Left ventricle myocardium inferior (tissue), 1 donor: ENCODE measurements around the gene CNTNAP1. TPM values are rescaled to one million over a fixed set of nuclear protein-coding genes. Genes with fewer than 3 reads are reported as not detected.

ENCODE experiments used
- DNase-seq: peaks from one replicate; pipeline ENCODE4 v3.0.0-alpha.2; 2020
- H3K27ac ChIP-seq: fragments of 200-600 bp; replicated peaks from 2 replicates; pipeline ENCODE4 v1.8.0; 2021
- H3K27me3 ChIP-seq: fragments of 200-600 bp; 2 replicates; pipeline ENCODE4 v1.8.0; 2021; ENCODE audit warnings: low read depth
- H3K36me3 ChIP-seq: fragments of 200-600 bp; 2 replicates; pipeline ENCODE4 v1.8.0; 2021
- H3K4me1 ChIP-seq: fragments of 200-600 bp; 2 replicates; pipeline ENCODE4 v1.8.0; 2021
- H3K4me3 ChIP-seq: fragments of 200-600 bp; 2 replicates; pipeline ENCODE4 v1.8.0; 2021; ENCODE audit warnings: mild to moderate bottlenecking, moderate library complexity
- H3K9me3 ChIP-seq: fragments of 200-600 bp; replicated peaks from 2 replicates; pipeline ENCODE4 v1.8.0; 2021
- intact Hi-C: fragments of 100-400 bp; cut with micrococcal nuclease; formaldehyde crosslinking; loops from one replicate; pipeline ENCODE4 v1.11.0; 2022
- total RNA-seq: library from RNA; stranded (reverse); fragmentation: NEBNext Ultra II Directional; extraction: Animal tissue kit (Norgen Biotek cat#: 25700); gene quantifications from one replicate; pipeline ENCODE4 v1.2.1, GENCODE V29; 2021
- TF ChIP-seq, protein P1 (sequence below): fragments of 200-600 bp; IDR thresholded peaks from 2 replicates; pipeline ENCODE4 v1.8.0; 2021; ENCODE audit warnings: antibody characterized with exemption, mild to moderate bottlenecking, borderline replicate concordance
- donor health status: DM: no; HTN: yes; CAD: no; lungs with severe emphysema.

CNTNAP1 gene
- total RNA-seq, 1 donor from 2014 or later: 4.2 TPM

DNA sequence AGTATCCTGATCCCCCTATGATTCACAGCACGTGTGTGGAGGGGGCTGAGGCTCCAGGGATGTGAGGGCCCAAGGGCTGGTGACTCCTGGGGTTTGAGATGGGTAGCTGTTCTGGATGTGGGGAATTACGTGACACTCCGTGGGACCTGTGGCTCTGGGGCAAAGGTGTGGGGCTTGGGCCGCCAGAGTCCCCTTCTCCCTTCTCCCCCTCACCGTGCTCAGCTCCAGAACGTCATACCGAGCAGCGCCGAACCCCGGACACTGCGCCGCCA, 12.7 kb upstream of the CNTNAP1 start:
- no peaks in the 10 kb centered on the region for H3K9me3 ChIP-seq
- TF ChIP-seq, protein P1, sequence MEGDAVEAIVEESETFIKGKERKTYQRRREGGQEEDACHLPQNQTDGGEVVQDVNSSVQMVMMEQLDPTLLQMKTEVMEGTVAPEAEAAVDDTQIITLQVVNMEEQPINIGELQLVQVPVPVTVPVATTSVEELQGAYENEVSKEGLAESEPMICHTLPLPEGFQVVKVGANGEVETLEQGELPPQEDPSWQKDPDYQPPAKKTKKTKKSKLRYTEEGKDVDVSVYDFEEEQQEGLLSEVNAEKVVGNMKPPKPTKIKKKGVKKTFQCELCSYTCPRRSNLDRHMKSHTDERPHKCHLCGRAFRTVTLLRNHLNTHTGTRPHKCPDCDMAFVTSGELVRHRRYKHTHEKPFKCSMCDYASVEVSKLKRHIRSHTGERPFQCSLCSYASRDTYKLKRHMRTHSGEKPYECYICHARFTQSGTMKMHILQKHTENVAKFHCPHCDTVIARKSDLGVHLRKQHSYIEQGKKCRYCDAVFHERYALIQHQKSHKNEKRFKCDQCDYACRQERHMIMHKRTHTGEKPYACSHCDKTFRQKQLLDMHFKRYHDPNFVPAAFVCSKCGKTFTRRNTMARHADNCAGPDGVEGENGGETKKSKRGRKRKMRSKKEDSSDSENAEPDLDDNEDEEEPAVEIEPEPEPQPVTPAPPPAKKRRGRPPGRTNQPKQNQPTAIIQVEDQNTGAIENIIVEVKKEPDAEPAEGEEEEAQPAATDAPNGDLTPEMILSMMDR: no peak
- no peaks in the 10 kb centered on the region for H3K27me3 ChIP-seq
- intact Hi-C loops: no loop called here
- no peak overlapping the region for H3K4me3 ChIP-seq
- peaks cover 71% of the 10 kb centered on the region for H3K4me1 ChIP-seq
- DNase-seq: no peak
- peaks cover 80% of the 10 kb centered on the region for H3K36me3 ChIP-seq
- peak overlapping the region; percentile 90 for H3K27ac ChIP-seq

DNA sequence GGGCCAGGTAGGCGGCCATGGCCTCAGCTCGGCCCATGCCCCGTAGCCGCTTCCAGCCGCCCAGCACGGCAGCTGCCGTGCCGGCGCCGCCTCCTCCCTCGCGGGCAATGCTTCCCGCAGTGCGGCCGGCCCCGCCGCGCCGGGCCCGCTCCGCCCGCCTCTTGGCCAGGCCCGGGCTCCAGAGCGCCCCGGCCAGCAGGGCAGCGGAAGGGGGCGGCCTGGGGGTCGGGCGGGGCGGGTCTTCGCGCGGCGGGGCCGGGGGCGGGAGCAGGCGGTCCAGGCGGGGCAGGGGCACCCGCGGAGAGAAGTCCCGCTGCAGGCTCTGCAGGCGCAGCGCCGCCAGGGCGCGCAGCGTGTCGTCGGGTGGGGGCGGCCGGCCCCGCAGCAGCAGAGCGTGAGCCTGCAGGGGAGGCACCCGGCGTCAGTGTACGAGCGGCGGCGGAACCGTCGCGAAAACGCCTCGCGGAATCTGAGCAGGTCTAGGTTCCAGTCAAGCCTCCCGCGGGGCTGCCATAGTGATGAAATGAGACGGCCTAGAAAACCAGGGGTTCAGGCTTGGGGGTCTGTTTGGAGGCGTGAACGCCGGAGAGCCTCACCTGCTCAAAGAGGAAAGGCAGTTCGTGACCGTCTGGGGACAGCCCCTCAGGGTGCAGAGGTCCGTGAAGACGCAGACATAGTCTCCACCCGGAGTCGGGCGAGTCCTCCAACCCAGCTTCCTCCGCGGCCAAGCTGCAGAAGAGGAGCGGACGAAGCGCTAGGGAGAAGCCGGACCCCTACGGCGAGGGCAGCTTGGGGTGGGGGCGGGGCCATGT, 12.1 kb upstream of the CNTNAP1 start:
- no peaks in the 10 kb centered on the region for H3K27me3 ChIP-seq
- peaks cover 74% of the 10 kb centered on the region for H3K36me3 ChIP-seq
- TF ChIP-seq, protein P1: no peak
- no peak overlapping the region for H3K4me3 ChIP-seq
- no peak for DNase-seq
- peak overlapping the region; percentile 90 for H3K27ac ChIP-seq
- intact Hi-C loops: loop anchor here (10.0 kb wide), 1 partner anchor 55 kb away; no protein-coding TSS in a partner anchor
- H3K9me3 ChIP-seq: no peaks in the 10 kb centered on the region
- peaks cover 71% of the 10 kb centered on the region for H3K4me1 ChIP-seq

DNA sequence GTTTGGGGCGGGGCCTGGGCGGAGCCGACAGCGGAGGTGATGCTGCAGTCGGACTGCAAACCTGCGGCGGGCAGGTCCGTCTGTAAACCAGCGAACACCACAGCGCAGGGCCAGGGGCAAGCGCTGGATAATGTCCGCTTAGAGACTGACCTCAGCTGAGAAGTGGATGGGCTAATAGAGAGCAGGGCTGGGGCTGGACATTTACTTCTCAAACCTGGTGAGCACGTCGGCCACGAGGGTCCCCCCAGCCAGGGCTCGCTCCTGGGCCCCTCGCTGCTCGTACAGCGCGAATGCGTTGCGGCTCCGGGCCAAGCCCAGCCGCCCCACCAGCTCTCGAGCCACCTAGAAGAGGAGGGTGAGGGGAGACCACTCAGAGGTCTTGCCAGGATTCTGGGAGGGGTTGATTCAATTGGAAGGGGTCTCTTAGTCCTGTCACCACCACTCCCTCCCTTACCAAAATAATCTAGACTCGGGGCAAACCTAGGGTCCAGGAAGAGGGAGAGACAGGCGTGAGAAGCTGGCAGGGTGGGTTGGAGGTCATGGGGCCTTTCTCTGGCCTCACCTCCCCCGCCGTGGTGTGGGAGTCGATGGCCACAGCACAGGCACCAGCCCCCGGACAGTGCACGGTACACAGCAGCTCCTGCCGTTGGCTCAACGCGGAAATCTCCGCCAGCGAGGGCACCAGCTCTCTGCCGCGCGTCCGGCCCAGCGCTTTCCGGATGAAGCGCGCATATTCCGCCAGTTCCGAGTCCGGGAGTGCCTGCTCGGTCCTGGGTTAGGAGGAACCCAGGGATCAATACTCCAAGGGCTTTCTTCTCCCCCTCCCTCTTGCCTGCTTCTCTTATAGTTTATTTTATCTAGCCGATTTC, 11.3 kb upstream of the CNTNAP1 start:
- H3K4me3 ChIP-seq: no peak overlapping the region
- no peaks in the 10 kb centered on the region for H3K27me3 ChIP-seq
- peaks cover 66% of the 10 kb centered on the region for H3K36me3 ChIP-seq
- H3K27ac ChIP-seq: peak overlapping the region; percentile 97
- intact Hi-C loops: loop anchor here (10.0 kb wide), 1 partner anchor 56 kb away; no protein-coding TSS in a partner anchor
- no peak for DNase-seq
- no peaks in the 10 kb centered on the region for H3K9me3 ChIP-seq
- TF ChIP-seq, protein P1: no peak
- peaks cover 79% of the 10 kb centered on the region for H3K4me1 ChIP-seq

- peak overlapping the region; percentile 97 for H3K27ac ChIP-seq
- TF ChIP-seq, protein P1: no peak
- no peaks in the 10 kb centered on the region for H3K27me3 ChIP-seq
- intact Hi-C loops: loop anchor here (10.0 kb wide), 1 partner anchor 57 kb away; no protein-coding TSS in a partner anchor
- DNase-seq: no peak
- H3K36me3 ChIP-seq: peaks cover 56% of the 10 kb centered on the region
- H3K4me1 ChIP-seq: peaks cover 77% of the 10 kb centered on the region
- H3K4me3 ChIP-seq: no peak overlapping the region
- H3K9me3 ChIP-seq: no peaks in the 10 kb centered on the region
These were observed 10.3 kb upstream of the CNTNAP1 start for GRCh38 chr17:42672038-42672437.

- Histone ChIP-seq H3K27me3 (no peaks in the 10 kb centered on the region), H3K36me3 (peaks cover 51% of the 10 kb centered on the region), H3K27ac (peak overlapping the region; percentile 97), H3K9me3 (no peaks in the 10 kb centered on the region), H3K4me3 (peak overlapping the region; percentile 98), H3K4me1 (peaks cover 76% of the 10 kb centered on the region)
- intact Hi-C loops: loop anchor here (10.0 kb wide), 1 partner anchor 59 kb away; no protein-coding TSS in a partner anchor
- DNase-seq: no peak
- TF ChIP-seq, protein P1: no peak
These were observed 9.0 kb upstream of the CNTNAP1 start for GRCh38 chr17:42673266-42673884.
